ENCODE measurements around the gene NBEAL1.
"Not testable (repeated sequence)": the region's sequence is repeated elsewhere in the genome, so short reads cannot be mapped to it uniquely, and the experiment has no call there.

The NBEAL1 gene

GRCh38 chr2:202982779-202983491, 31.7 kb upstream of the NBEAL1 start:
- no peaks in the 10 kb centered on the region for H4K20me1 ChIP-seq (ENCODE audit: insufficient read depth, low read length)
- H2AFZ ChIP-seq (ENCODE audit: low read depth, low read length): no peak overlapping the region
- no peaks in the 10 kb centered on the region for H3K9me3 ChIP-seq (ENCODE audit: insufficient read depth, low read length)
- no peaks in the 10 kb centered on the region for H3K4me1 ChIP-seq (ENCODE audit: low read length)
- no peak overlapping the region for H3K4me2 ChIP-seq (ENCODE audit: low read length)
- H3K36me3 ChIP-seq (replicated peaks; ENCODE audit: low read depth, low read length): no peaks in the 10 kb centered on the region
- H3K4me3 ChIP-seq (ENCODE audit: low read length): no peak overlapping the region
- H3K27me3 ChIP-seq (ENCODE audit: low read depth, low read length): no peaks in the 10 kb centered on the region
- no peaks in the 10 kb centered on the region for H3K79me2 ChIP-seq (ENCODE audit: low read length)
- TF ChIP-seq EZH2phosphoT487 (IDR thresholded peaks at IDR 0.05; ENCODE audit: low read depth) (no peak), CTCF (IDR thresholded peaks at IDR 0.05; ENCODE audit: low read depth, low read length) (no peak)
- no peak overlapping the region for H3K27ac ChIP-seq (ENCODE audit: low read length)
- no peak overlapping the region for H3K9ac ChIP-seq (ENCODE audit: low read length)

GRCh38 chr2:202989749-202990148, 24.9 kb upstream of the NBEAL1 start:
- Histone ChIP-seq H3K9me3 (ENCODE audit: insufficient read depth, low read length) (no peaks in the 10 kb centered on the region), H3K4me3 (ENCODE audit: low read length) (no peak overlapping the region), H3K4me2 (ENCODE audit: low read length) (peak overlapping the region; percentile 39), H3K4me1 (ENCODE audit: low read length) (peaks cover 9% of the 10 kb centered on the region), H4K20me1 (ENCODE audit: insufficient read depth, low read length) (no peaks in the 10 kb centered on the region), H2AFZ (ENCODE audit: low read depth, low read length) (no peak overlapping the region), H3K27ac (ENCODE audit: low read length) (no peak overlapping the region), H3K9ac (ENCODE audit: low read length) (no peak overlapping the region), H3K27me3 (ENCODE audit: low read depth, low read length) (no peaks in the 10 kb centered on the region), H3K79me2 (ENCODE audit: low read length) (no peaks in the 10 kb centered on the region), H3K36me3 (replicated peaks; ENCODE audit: low read depth, low read length) (no peaks in the 10 kb centered on the region)
- TF ChIP-seq CTCF (IDR thresholded peaks at IDR 0.05; ENCODE audit: low read depth, low read length) (no peak), EZH2phosphoT487 (IDR thresholded peaks at IDR 0.05; ENCODE audit: low read depth) (no peak)

DNA sequence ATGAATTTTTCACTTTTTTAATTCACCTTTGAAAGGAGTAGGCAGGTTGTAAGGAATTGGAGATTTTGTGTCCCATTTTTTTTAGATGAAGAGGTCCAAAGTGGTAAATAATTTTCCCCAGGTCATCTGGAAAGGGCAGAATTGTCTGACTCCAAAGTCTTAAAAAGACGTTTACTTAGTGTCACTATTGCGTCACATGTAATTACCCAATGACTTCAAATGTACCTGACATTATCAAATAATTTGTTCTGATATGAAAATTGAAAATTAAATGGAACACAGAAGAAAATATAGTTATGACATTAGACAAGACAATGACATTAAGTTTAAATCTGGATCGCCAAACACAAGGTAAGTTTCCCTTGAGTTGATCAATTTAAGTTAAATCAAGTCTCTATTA, 24.2 kb upstream of the NBEAL1 start:
- Histone ChIP-seq H3K36me3 (replicated peaks; ENCODE audit: low read depth, low read length) (no peaks in the 10 kb centered on the region), H3K4me1 (ENCODE audit: low read length) (peaks cover 9% of the 10 kb centered on the region), H2AFZ (ENCODE audit: low read depth, low read length) (no peak overlapping the region), H3K4me3 (ENCODE audit: low read length) (no peak overlapping the region), H3K4me2 (ENCODE audit: low read length) (no peak overlapping the region), H4K20me1 (ENCODE audit: insufficient read depth, low read length) (no peaks in the 10 kb centered on the region), H3K9ac (ENCODE audit: low read length) (no peak overlapping the region), H3K9me3 (ENCODE audit: insufficient read depth, low read length) (no peaks in the 10 kb centered on the region), H3K79me2 (ENCODE audit: low read length) (no peaks in the 10 kb centered on the region), H3K27me3 (ENCODE audit: low read depth, low read length) (no peaks in the 10 kb centered on the region), H3K27ac (ENCODE audit: low read length) (no peak overlapping the region)
- TF ChIP-seq EZH2phosphoT487 (IDR thresholded peaks at IDR 0.05; ENCODE audit: low read depth) (no peak), CTCF (IDR thresholded peaks at IDR 0.05; ENCODE audit: low read depth, low read length) (no peak)

- Histone ChIP-seq H3K4me1 (ENCODE audit: low read length) (peaks cover 11% of the 10 kb centered on the region), H3K4me2 (ENCODE audit: low read length) (peak overlapping the region; percentile 15; the same call in 1 of the 2 replicates)
- H3K9ac ChIP-seq (ENCODE audit: low read length); H3K4me3 ChIP-seq (ENCODE audit: low read length); H2AFZ ChIP-seq (ENCODE audit: low read depth, low read length); H3K9me3 ChIP-seq (ENCODE audit: insufficient read depth, low read length); H3K36me3 ChIP-seq (replicated peaks; ENCODE audit: low read depth, low read length); H3K27ac ChIP-seq (ENCODE audit: low read length); H3K27me3 ChIP-seq (ENCODE audit: low read depth, low read length); H3K79me2 ChIP-seq (ENCODE audit: low read length); H4K20me1 ChIP-seq (ENCODE audit: insufficient read depth, low read length): not testable (repeated sequence)
Observed at GRCh38 chr2:202997113-202997512, 17.6 kb upstream of the NBEAL1 start.
